Activated naive CD4-positive, alpha-beta T cell treated with anti-CD3 and anti-CD28 coated beads, Interleukin-2, amount 50 U/mL, for 24 hours (primary cell): Measurements from ENCODE around the gene TRPV5.
"Not testable (repeated sequence)": the region's sequence is repeated elsewhere in the genome, so short reads cannot be mapped to it uniquely, and the experiment has no call there.

ENCODE experiments used
- H3K27ac Mint-ChIP-seq: one replicate; pipeline ENCODE4 v1.8.0; 2021; ENCODE audit warnings: mild to moderate bottlenecking, mixed read lengths
- H3K27me3 Mint-ChIP-seq: one replicate; pipeline ENCODE4 v1.8.0; 2021; ENCODE audit warnings: mixed read lengths
- H3K36me3 Mint-ChIP-seq: one replicate; pipeline ENCODE4 v1.8.0; 2021; ENCODE audit warnings: mixed read lengths
- H3K4me1 Mint-ChIP-seq: one replicate; pipeline ENCODE4 v1.8.0; 2021; ENCODE audit warnings: mixed read lengths
- H3K4me3 Mint-ChIP-seq: one replicate; pipeline ENCODE4 v1.8.0; 2021; ENCODE audit warnings: mild to moderate bottlenecking, mixed read lengths
- H3K9me3 Mint-ChIP-seq: one replicate; pipeline ENCODE4 v1.8.0; 2021; ENCODE audit warnings: mixed read lengths

TRPV5 gene

DNA sequence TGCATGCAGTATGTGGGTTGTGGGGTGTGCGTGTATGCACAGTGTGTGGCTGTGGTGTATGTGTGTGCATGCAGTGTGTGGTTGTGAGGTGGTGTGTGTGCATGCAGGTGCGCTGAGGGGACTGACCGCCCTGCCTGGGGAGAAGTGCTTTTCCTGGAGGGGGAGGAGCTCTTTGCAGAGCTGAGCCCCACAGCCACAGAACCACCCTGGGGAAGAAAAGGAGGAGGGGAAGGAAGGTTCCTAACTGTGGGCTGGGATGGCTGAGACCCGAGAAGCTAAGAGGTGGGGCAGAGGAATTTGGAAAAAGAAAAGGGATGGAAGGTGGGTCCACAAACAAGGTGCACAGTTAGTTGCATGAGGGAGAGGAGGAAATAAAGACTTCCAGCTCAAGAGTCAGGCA is at the start of gene TRPV5:
TSS of gene TRPV5 (minus strand) at position 123 of the 400 bp plus-strand sequence. CDS start 287 bp downstream, outside the sequence.
- Mint-ChIP-seq H3K4me3 (no peak within 1 kb of the TSS), H3K36me3 (no peaks in the 10 kb centered on the region), H3K27ac (no peak within 1 kb of the TSS), H3K9me3 (no peaks in the 10 kb centered on the region), H3K27me3 (peaks cover 1% of the 10 kb centered on the region), H3K4me1 (no peaks in the 10 kb centered on the region)

DNA sequence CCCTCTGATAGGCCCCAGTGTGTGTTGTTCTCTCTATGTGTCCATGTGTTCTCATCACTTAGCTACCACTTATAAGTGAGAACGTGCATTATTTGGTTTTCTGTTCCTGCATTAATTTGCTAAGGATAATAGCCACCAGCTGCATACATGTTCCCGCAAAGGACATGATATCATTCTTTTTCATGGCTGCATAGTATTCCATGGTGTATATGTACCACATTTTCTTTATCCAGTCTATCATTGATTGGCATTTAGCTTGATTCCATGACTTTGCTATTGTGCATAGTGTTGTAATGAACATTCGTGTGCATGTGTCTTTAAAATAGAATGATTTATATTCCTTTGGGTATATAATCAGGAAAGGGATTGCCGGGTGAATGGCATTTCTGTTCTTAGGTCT is 44.9 kb upstream of the TRPV5 start:
- H3K4me3 Mint-ChIP-seq, H3K9me3 Mint-ChIP-seq, H3K27ac Mint-ChIP-seq, H3K27me3 Mint-ChIP-seq, H3K4me1 Mint-ChIP-seq, H3K36me3 Mint-ChIP-seq: not testable (repeated sequence)

DNA sequence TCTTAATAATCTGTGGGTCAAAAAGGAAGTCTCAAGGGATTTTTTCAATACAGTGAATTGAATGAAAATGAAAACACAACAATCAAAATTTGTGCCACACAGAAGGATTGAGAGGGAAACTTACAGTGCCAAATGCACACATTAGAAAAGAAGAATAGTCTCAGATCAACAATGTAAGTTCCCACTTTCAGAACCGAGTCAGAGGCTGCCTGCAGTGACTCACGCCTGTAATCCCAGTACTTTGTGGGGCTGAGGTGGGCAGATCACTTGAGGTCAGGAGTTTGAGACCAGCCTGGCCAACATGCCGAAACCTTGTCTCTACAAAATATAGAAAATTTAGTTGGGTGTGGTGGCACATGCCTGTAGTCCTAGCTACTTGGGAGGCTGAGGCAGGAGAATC is 41.1 kb upstream of the TRPV5 start:
- Mint-ChIP-seq H3K27ac (no peak overlapping the region), H3K27me3 (peaks cover 10% of the 10 kb centered on the region)

DNA sequence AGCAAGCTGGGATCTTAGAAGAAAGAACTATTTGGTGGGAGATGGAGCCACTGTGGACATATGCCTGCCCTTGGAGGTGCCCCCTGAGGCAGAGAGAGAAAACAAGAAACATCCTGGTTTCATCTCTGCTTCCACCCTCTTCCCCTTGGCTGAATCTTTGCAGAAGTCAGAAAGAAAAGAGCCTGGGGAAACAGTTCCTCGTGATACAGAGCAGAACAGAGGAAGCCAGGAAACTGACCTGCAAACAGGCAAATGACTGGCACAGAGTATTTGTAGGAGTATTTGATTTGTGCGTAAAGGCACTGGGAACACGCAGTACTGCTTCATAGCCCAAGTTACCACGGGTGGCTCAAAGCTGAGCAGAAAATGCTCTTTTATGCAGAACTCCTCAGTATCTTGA is 35.6 kb upstream of the TRPV5 start:
- Mint-ChIP-seq H3K9me3 (no peaks in the 10 kb centered on the region), H3K36me3 (no peaks in the 10 kb centered on the region), H3K4me3 (no peak overlapping the region), H3K27ac (no peak overlapping the region), H3K4me1 (no peaks in the 10 kb centered on the region), H3K27me3 (peaks cover 20% of the 10 kb centered on the region)

More for the DNA sequence above, 41.1 kb upstream of the TRPV5 start:
- H3K4me3 Mint-ChIP-seq: no peak overlapping the region
- H3K9me3 Mint-ChIP-seq: no peaks in the 10 kb centered on the region
- H3K4me1 Mint-ChIP-seq: no peaks in the 10 kb centered on the region
- no peaks in the 10 kb centered on the region for H3K36me3 Mint-ChIP-seq

DNA sequence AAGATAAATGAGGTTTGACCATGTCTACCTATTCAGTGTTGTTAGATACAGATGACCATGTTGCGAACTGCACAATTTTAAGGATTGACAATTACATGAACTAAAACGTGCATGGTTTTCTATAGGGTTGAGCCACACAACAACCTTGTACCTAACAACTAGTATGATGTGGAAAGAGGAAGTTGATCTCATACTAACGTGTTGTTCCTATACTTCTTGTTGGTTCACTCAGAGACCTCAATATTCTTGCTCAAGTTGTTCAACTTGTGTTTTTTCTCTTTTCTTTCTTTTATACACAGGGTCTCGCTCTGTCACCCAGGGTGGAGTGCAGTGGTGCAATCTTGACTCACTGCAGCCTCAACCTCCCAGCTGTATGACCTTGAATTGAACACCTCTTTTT is 34.7 kb upstream of the TRPV5 start:
- Mint-ChIP-seq H3K9me3 (no peaks in the 10 kb centered on the region), H3K4me1 (no peaks in the 10 kb centered on the region), H3K27ac (no peak overlapping the region), H3K4me3 (no peak overlapping the region), H3K27me3 (peaks cover 22% of the 10 kb centered on the region), H3K36me3 (no peaks in the 10 kb centered on the region)

GRCh38 chr7:142964502-142965246 is 31.1 kb upstream of the TRPV5 start:
- H3K27me3 Mint-ChIP-seq: peaks cover 20% of the 10 kb centered on the region
- no peak overlapping the region for H3K27ac Mint-ChIP-seq
- no peaks in the 10 kb centered on the region for H3K9me3 Mint-ChIP-seq
- H3K4me3 Mint-ChIP-seq: no peak overlapping the region
- no peaks in the 10 kb centered on the region for H3K4me1 Mint-ChIP-seq
- no peaks in the 10 kb centered on the region for H3K36me3 Mint-ChIP-seq

DNA sequence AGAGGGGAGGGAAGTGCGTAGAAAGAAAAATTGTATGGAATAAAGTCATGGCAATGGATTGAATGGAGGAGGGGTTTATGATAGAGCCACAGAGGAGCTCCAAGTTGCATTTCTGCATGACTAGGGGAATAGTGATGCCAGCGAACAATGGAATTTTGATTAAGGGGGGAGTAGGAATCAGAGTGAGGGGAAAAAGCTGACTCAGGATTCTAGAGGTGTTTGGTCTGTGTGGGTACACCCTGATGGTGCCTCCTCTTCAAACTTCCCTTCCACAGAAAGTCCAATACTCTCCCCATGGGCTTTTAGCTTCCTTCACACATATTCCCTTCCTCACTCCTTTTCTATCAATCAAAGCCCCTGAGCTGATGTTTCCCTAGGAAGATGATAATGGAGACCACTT is 30.4 kb upstream of the TRPV5 start:
- Mint-ChIP-seq H3K36me3 (no peaks in the 10 kb centered on the region), H3K27me3 (peaks cover 24% of the 10 kb centered on the region), H3K27ac (no peak overlapping the region), H3K4me3 (no peak overlapping the region), H3K4me1 (no peaks in the 10 kb centered on the region), H3K9me3 (no peaks in the 10 kb centered on the region)

DNA sequence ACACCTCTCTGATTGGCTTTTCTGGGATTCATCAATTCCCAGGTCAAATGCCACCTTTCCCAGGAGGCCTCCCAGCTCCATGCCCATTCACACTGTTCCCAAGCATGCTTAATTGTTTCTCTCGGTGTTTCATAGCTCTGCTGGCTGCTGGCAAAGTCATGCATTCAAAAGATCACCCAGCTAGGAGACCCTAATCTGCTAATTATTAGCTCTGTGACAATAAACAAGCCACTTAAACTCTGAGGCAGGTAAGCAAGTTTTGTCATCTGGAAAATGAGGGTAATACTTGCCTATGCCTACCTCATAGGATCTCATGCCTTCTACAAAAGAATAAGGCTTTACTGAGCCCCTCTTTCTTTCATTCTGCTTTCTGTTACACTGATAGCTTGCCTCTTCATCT is 29.4 kb upstream of the TRPV5 start:
- Mint-ChIP-seq H3K27me3 (peaks cover 22% of the 10 kb centered on the region), H3K4me1 (no peaks in the 10 kb centered on the region), H3K9me3 (no peaks in the 10 kb centered on the region), H3K27ac (no peak overlapping the region), H3K4me3 (no peak overlapping the region), H3K36me3 (no peaks in the 10 kb centered on the region)

- Mint-ChIP-seq H3K9me3 (no peaks in the 10 kb centered on the region), H3K27me3 (peaks cover 22% of the 10 kb centered on the region), H3K4me3 (no peak within 1 kb of the TSS), H3K4me1 (no peaks in the 10 kb centered on the region), H3K36me3 (no peaks in the 10 kb centered on the region), H3K27ac (no peak within 1 kb of the TSS)
Measured at GRCh38 chr7:142961973-142962926, 28.7 kb upstream of the TRPV5 start, which contains the start of gene KEL. TSS of gene KEL (minus strand) at chr7:142962363. CDS start at chr7:142962206, 157 bp downstream.

DNA sequence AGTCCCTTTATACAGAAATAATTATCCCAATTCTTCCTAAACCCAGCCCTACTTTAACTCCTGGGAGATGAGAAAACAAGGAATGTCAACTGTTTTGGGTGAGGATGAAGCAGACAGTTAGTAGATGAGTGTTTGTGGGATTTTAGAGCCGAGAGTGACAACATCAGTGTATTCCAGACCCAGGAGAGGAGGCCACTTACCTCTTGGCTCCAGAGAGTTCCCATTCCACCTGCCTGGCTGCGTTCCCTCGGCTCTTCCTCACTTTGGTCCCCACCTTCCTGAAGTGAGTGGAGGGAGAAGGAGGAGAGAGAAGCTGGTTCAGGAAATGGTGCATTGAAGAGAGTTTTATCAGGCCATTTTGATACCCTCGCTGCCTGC is 28.0 kb upstream of the TRPV5 start:
- Mint-ChIP-seq H3K4me3 (no peak overlapping the region), H3K27ac (no peak overlapping the region), H3K4me1 (no peaks in the 10 kb centered on the region), H3K9me3 (peaks cover 3% of the 10 kb centered on the region), H3K27me3 (peaks cover 20% of the 10 kb centered on the region), H3K36me3 (peaks cover under 1% of the 10 kb centered on the region)

DNA sequence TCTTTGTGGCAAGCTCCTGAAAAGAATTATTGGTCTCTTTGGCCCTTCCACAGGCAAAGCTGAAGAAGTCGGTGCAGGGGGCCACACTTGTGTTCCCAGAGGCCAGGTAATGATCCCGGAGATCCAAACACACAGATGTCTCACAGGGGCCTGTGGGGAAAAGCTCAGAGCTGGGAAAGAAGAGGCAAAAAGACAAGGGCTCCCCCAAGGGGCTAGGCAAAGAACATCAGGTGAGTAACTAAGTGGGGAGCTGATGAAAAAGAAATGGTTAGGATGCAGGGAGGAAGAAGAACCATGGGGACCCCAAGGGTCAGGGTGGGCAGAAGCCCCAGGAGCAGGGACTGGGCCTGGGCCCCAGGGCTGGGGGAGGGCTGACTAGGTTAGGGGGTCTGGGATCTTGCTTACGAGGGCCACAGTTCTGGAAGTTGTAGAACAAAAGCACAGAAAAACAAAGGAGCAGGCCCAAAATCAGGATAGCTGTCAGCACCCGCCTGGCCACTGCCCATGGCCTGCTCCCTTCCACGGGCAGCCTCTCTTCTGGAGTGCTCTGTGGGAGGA is 27.5 kb upstream of the TRPV5 start:
- Mint-ChIP-seq H3K4me1 (no peaks in the 10 kb centered on the region), H3K27me3 (peaks cover 22% of the 10 kb centered on the region), H3K27ac (no peak overlapping the region), H3K36me3 (peaks cover 6% of the 10 kb centered on the region), H3K4me3 (no peak overlapping the region), H3K9me3 (peaks cover 9% of the 10 kb centered on the region)

- no peak overlapping the region for H3K27ac Mint-ChIP-seq
- H3K27me3 Mint-ChIP-seq: peaks cover 22% of the 10 kb centered on the region
Measured at GRCh38 chr7:142959202-142959601, 25.7 kb upstream of the TRPV5 start.

DNA sequence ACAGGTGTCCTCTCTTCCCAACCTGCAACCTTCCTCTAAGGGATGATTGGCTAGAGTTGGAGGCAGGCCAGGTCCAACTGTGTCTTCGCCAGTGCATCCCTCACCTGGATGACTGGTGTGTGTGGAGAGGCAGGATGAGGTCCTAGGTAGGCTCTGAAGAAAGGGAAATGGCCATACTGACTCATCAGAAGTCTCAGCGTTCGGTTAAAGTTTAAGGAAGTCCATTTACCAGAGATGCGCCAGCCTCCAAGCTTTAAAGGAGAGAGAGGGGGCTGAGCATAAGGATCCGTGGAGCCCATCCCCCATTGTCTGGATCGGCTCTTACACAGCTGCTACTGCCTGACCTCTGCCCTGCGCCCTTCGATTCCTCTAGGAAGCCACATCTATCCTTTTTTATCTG is 24.2 kb upstream of the TRPV5 start:
- no peaks in the 10 kb centered on the region for H3K4me1 Mint-ChIP-seq
- H3K27me3 Mint-ChIP-seq: peaks cover 18% of the 10 kb centered on the region
- H3K36me3 Mint-ChIP-seq: peaks cover 9% of the 10 kb centered on the region
- no peak overlapping the region for H3K27ac Mint-ChIP-seq
- H3K4me3 Mint-ChIP-seq: no peak overlapping the region
- peaks cover 15% of the 10 kb centered on the region for H3K9me3 Mint-ChIP-seq

More at GRCh38 chr7:142959202-142959601, 25.7 kb upstream of the TRPV5 start:
- Mint-ChIP-seq H3K4me1 (no peaks in the 10 kb centered on the region), H3K9me3 (peaks cover 15% of the 10 kb centered on the region), H3K36me3 (peaks cover 9% of the 10 kb centered on the region), H3K4me3 (no peak overlapping the region)

DNA sequence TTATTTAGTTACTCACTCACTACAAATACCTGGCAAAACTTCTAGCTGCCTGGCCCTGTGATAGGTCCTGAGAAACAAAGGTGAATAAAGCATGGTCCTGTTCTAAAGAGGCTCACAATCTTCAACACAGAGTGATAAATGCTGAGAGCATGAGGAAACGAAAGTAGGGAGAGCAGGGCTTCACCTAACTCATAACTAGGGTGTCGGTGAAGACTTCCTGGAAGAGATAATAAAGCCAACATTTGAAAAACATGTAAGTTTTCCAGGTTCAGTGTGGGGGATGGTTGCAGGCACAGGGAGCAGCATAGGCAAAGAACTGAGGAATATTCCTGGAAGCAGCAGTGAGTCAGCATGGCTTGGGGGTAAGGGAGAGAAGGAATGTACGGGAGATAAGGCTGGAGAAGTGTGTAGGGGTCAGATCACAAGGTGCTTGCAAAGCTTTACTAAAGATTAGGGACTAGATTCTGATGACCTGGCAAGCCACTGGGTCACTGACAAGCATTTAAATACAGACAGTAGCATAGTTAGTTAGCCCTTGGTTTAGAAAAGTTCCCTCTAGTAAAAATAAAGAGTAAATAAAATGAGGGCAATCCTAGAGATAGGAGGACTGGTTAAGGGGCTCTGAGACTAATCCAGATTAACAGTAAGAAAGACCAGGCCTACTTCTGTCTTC is 23.5 kb upstream of the TRPV5 start:
- Mint-ChIP-seq H3K4me1 (no peaks in the 10 kb centered on the region), H3K9me3 (peaks cover 15% of the 10 kb centered on the region), H3K4me3 (no peak overlapping the region), H3K27me3 (peaks cover 20% of the 10 kb centered on the region), H3K27ac (no peak overlapping the region), H3K36me3 (peaks cover 9% of the 10 kb centered on the region)

- peaks cover 15% of the 10 kb centered on the region for H3K9me3 Mint-ChIP-seq
- no peaks in the 10 kb centered on the region for H3K4me1 Mint-ChIP-seq
- H3K4me3 Mint-ChIP-seq: no peak overlapping the region
- H3K27me3 Mint-ChIP-seq: peaks cover 15% of the 10 kb centered on the region
- peaks cover 9% of the 10 kb centered on the region for H3K36me3 Mint-ChIP-seq
- H3K27ac Mint-ChIP-seq: no peak overlapping the region
Measured at GRCh38 chr7:142954680-142955268, 21.2 kb upstream of the TRPV5 start.
